C4-2B (cell line): ENCODE data around the gene RFC3.
A peak's percentile ranks its signal among the peaks of the same experiment; 100 is the strongest.
"Not testable (repeated sequence)": the region's sequence is repeated elsewhere in the genome, so short reads cannot be mapped to it uniquely, and the experiment has no call there.

ENCODE experiments used
- H3K27ac ChIP-seq: fragments of 450-650 bp; 2 replicates; pipeline ENCODE4 v1.5.1; 2017
- CTCF ChIP-seq: fragments of 450-650 bp; conservative IDR thresholded peaks from 2 replicates; pipeline ENCODE4 v1.5.1; 2017; ENCODE audit warnings: mild to moderate bottlenecking
- ZFX ChIP-seq: fragments of 450-650 bp; IDR thresholded peaks from 2 replicates; pipeline ENCODE4 v1.6.1; 2017

RFC3 gene

DNA sequence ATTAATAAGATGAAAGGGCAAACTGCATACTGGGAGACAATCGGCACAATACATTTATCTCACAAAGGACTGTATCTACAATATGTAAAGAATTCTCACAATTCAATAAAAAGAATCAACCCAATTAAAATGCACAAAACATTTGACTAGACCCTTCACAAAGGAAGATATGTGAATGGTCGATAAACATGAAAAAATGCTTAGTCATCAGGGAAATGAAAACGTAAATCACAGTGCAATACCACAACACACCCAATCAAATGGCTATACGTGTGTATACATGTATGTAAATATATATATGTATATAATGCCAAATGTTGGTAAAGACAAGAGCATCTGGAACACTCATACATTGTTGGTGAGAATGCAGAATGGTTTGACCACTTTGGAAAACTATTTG, 21.9 kb upstream of the RFC3 start:
- H3K27ac ChIP-seq: no peak overlapping the region
- no peak for TF ChIP-seq ZFX
- no peak for TF ChIP-seq CTCF

DNA sequence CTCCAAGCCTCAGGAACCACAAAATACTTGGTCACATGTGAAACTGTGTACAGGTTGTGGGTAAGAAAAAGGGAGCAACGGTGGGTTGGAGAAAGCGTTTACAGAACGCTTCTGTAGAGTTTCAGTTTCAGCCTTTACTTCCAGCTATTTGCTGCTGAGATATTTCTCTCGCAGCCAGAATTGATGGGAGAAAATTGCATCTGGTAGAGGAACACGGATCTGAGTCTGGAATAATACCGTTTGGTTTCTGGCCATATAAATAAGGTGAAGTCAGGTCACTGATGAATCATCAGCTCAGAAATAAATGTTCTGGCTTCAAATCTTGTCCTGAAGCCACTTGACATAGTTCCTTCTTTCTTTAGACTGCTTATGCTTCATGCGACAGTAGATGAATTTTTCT, 20.3 kb upstream of the RFC3 start:
- TF ChIP-seq CTCF: no peak
- no peak for TF ChIP-seq ZFX
- peak overlapping the region; percentile 58; the same call in 1 of the 2 replicates for H3K27ac ChIP-seq

DNA sequence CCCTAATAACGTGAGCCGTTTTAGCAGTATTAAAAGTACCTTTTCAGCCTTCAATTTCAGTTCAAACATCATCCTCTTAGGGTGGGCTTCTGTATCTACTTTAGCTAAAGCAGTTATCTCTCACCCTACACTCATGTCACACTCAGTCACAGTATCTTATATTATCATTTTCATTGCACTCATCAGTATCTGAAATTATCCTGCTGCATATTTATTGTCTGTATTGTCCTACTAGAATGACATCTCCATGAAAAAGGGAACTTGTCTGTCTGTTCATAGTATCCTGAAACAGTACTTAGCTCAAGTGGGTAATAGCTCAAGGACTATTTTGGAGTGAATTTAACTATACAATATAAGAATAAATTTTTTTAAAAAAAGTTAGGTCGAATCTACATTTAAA, 19.9 kb upstream of the RFC3 start:
- TF ChIP-seq ZFX (no peak), CTCF (no peak)
- no peak overlapping the region for H3K27ac ChIP-seq

GRCh38 chr13:33799950-33800592, 17.9 kb upstream of the RFC3 start:
- peak; percentile 78 for TF ChIP-seq CTCF
- TF ChIP-seq ZFX: no peak
- no peak overlapping the region for H3K27ac ChIP-seq

GRCh38 chr13:33800646-33801186, 17.2 kb upstream of the RFC3 start:
- no peak for TF ChIP-seq ZFX
- TF ChIP-seq CTCF: no peak
- H3K27ac ChIP-seq: no peak overlapping the region

- TF ChIP-seq CTCF: no peak
- no peak for TF ChIP-seq ZFX
- H3K27ac ChIP-seq: no peak overlapping the region; the same call in 1 of the 2 replicates
These were observed 11.3 kb upstream of the RFC3 start for GRCh38 chr13:33806470-33807248.

- not testable (repeated sequence) for H3K27ac ChIP-seq
These were observed 5.1 kb upstream of the RFC3 start for GRCh38 chr13:33812829-33813228.
